NB4 (cell line): ENCODE results near the gene NFIA.

Source experiments
- DNase-seq: peaks from one replicate; pipeline ENCODE4 v3.0.0; 2010; ENCODE audit warnings: low read depth
- H3K4me3 ChIP-seq: one replicate; pipeline ENCODE4 v1.5.1; 2011; ENCODE audit warnings: mild to moderate bottlenecking, low read depth, low read length, moderate library complexity
- MYC ChIP-seq: IDR thresholded peaks from 2 replicates; pipeline ENCODE4 v1.6.1; 2011; ENCODE audit warnings: low read depth, low read length
- POLR2A ChIP-seq: IDR thresholded peaks from 2 replicates; pipeline ENCODE4 v1.6.1; 2011; ENCODE audit warnings: mild to moderate bottlenecking; ENCODE audit not compliant: insufficient read length; ENCODE audit errors: extremely low read depth
- TF ChIP-seq, protein P1 (sequence below): IDR thresholded peaks from 2 replicates; pipeline ENCODE4 v1.6.1; 2011; ENCODE audit warnings: low read depth, low read length
- TF ChIP-seq, protein P2 (sequence below): IDR thresholded peaks from one replicate; pipeline ENCODE4 v1.5.1; 2012; ENCODE audit warnings: low read depth, low read length

NFIA gene

DNA sequence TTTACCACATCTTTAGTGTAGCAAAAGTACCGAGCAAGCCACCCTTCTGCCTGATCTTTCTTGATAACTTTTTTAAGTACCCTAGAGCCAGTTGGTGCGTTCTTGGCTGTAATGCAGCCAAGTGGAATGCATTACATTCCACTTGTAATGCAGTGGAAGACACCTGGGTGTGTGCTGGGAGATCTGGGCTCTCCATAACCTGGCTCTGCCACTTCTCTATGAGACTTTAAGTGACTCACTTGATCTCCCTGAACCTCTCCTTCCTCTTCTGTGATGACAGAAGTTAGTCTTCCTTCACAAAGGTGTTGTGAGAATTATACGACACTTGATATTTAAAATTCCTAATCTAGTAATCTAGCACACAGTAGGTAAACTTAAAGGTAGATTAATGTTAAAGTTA, 35.3 kb upstream of the NFIA start:
- H3K4me3 ChIP-seq: no peak overlapping the region
- no peak for DNase-seq
- TF ChIP-seq, protein P1, sequence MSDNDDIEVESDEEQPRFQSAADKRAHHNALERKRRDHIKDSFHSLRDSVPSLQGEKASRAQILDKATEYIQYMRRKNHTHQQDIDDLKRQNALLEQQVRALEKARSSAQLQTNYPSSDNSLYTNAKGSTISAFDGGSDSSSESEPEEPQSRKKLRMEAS: no peak
- TF ChIP-seq MYC (no peak), POLR2A (no peak)
- TF ChIP-seq, protein P2, sequence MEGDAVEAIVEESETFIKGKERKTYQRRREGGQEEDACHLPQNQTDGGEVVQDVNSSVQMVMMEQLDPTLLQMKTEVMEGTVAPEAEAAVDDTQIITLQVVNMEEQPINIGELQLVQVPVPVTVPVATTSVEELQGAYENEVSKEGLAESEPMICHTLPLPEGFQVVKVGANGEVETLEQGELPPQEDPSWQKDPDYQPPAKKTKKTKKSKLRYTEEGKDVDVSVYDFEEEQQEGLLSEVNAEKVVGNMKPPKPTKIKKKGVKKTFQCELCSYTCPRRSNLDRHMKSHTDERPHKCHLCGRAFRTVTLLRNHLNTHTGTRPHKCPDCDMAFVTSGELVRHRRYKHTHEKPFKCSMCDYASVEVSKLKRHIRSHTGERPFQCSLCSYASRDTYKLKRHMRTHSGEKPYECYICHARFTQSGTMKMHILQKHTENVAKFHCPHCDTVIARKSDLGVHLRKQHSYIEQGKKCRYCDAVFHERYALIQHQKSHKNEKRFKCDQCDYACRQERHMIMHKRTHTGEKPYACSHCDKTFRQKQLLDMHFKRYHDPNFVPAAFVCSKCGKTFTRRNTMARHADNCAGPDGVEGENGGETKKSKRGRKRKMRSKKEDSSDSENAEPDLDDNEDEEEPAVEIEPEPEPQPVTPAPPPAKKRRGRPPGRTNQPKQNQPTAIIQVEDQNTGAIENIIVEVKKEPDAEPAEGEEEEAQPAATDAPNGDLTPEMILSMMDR: no peak

DNA sequence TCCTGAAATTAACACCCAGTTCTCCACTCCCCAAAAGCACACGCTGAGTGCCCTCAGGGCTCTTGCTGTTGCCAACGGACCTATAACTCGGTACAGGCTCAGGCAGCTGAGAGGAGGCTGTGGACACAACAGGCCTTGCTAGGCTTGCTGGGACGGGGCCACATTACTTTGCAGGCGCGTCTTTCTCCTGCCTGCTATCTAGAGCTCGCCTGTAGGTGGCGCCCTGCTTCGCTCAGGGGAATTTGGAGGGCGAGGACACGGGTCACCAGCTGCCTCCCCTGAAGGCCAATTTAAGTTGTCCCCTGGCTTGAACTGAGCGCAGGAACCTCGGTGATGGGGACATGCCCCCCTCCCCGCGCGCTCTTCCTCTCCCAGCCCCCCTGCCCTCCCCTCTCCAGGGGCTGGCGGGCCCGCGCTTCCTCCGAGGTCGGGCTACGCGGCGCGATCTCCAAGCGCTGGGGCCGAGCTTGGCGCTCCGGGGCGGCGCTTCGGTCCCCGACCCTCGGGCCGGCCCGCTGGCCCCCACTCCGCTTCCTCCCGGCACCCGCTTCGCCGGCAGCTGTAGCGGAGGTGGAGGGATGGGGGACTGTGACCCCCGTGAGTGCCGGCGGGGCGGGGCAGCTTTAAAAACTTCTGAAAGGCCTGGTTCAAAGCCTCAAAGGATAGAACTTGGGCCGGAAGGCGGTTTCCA, 32.4 kb upstream of the NFIA start:
- no peak for TF ChIP-seq MYC
- TF ChIP-seq, protein P2: peak; percentile 84
- TF ChIP-seq, protein P1: 0 out of 2 replicates have a peak, but pooled peaks have one; percentile 8
- TF ChIP-seq POLR2A: no peak
- DNase-seq: peak; percentile 72
- no peak overlapping the region for H3K4me3 ChIP-seq

DNA sequence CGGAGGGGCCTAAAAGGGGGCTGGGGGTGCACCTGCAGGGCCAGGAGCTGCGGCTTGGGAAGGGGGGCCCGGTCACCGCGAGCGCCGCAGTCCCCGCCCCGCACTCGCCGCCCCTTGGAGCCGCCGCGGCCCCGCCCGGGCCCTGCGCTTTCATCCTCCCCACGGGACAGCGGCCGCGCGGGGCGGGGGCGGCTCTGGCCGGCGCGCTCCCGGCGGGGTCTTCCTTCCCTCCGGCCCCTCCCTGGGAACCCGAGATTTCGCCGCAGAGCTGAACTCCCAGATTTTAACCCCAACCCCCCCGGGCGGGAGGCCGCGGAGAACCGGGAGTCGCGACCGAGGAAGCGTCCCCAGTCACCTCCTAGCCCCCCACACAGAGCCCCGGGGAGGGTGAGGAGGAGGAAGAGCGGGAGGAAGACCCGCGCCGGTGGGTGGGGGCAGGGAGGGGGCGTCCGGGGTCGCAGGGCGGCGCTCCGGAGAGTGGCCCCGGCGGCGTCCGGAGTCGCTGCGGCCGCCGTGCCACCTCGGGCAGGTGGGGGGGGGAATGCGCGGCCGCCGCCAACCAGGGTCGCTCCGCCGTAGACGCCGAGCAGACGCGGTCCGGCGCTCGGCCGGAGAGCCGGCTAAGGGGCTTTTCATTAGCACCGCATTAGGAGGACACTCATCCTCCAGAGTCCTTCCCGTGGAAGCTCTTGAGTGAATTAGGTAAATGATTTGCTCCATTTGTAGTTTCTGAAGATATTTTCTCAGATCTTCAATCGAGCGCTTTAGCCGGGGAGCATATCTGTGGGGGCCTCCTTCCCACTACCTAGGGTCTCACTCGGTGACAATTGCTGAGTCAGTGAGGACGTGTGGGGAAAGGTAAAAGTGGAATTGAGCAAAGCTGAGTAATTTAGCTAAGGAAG, 31.6 kb upstream of the NFIA start:
- DNase-seq: no peak
- TF ChIP-seq, protein P2: no peak
- H3K4me3 ChIP-seq: no peak overlapping the region

DNA sequence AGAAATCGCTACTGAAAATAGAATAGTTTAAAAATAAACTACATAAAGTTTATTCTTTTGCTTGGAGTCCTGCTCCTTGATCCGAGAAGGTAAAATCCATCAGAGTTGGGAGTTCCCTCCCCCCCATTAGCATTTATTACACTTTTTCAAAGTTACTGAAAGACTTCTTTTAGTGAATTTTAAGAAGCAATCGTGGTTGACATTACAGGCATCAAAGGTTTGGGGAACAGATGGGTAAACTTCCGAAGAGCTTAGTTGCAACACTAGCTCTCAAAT, 31.0 kb upstream of the NFIA start:
- no peak overlapping the region for H3K4me3 ChIP-seq

DNA sequence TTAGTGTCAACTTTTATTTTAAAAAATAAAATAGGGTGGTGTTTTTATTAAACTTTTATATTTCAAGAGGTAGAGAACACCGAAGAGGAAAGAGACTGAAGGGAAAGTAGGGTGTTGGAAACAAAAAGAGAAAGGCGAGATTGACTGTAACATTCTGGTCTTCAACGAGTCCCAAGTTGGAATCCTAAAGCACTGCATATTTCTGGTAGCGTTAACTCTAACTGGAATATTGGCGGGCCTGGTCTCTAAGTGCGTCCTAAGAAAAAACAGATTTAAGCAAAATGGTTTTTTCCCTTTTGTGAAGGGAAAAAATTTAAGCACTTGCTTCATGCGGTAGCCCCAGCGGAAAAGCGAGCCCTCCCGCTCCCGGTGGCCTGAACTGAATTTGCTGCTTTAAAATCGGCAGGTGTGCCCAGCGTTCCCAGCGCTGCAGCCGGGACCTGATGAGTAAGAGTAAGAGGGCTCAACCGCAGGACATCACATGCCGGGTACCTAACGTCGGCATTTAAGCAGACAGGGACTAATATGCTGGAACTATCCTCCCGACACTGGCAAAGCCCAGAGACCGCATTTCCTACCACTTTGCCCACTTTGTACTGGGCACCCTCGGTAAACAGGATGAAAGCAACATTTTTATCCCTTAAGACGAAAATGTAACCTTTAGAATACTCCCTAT, 30.5 kb upstream of the NFIA start:
- no peak for DNase-seq
- no peak for TF ChIP-seq MYC

More for the DNA sequence above, 31.0 kb upstream of the NFIA start:
- TF ChIP-seq, protein P2: no peak
- TF ChIP-seq MYC (no peak), POLR2A (no peak)
- TF ChIP-seq, protein P1: no peak
- no peak for DNase-seq

DNA sequence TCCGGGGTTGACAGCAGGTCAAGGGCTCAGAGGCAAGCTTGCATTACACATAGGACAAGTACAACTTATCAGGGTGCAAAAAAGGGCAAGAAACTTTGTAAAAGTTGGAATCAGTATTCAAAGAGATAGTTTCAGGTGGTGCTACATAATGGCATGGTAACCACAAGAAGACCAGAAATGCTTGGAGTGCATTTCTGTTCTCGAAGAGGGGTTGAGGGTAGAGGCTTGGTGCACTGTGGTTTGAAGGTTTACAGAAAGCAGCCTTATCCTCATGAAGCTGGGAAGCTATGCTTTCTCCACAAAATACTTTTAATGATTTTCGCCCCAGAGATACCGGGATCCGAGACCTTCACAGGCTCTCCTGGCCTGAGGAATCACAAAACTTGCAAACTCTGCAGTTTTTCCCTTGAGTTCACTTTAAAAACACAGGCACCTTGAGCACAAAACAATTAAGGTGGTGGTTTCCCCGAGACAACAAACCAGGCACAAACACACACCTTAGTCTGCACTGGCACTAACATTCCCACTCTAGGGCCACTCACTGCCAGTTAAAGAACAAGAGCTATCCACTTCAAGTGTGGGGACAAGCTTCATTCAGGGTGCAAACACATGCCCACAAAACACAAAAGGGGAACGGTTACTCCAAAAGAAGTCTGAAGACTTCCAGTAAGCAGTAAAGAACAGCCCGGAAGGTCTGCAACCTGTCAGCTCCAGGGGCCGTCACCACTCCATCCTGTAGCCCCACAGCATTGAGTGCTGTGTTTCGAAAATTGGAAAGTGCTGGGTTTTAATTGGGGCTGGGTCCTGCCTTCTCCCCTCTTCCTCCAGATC, 29.8 kb upstream of the NFIA start:
- no peak for DNase-seq
- TF ChIP-seq, protein P2: no peak
- TF ChIP-seq POLR2A (no peak), MYC (no peak)
- TF ChIP-seq, protein P1: no peak
- H3K4me3 ChIP-seq: no peak overlapping the region

More for the DNA sequence above, 30.5 kb upstream of the NFIA start:
- no peak overlapping the region for H3K4me3 ChIP-seq
